HEK293T (cell line): ENCODE measurements around the gene MRPS5.
"Not testable (repeated sequence)": the region's sequence is repeated elsewhere in the genome, so short reads cannot be mapped to it uniquely, and the experiment has no call there.

Experiments
- CTCF ChIA-PET: fragments of 350-600 bp; formaldehyde crosslinking; extraction: SDS; loops from one replicate; lab custom pipeline; 2021; ENCODE audit warnings: antibody characterized with exemption, inconsistent platforms; lab: Yijun Ruan, JAX
- POLR2A ChIA-PET: fragments of 350-600 bp; formaldehyde crosslinking; extraction: SDS; loops from one replicate; lab custom pipeline; 2020; ENCODE audit warnings: antibody characterized with exemption, inconsistent platforms; lab: Yijun Ruan, JAX
- DNase-seq: peaks from one replicate; pipeline ENCODE4 v3.0.0; 2012; ENCODE audit warnings: mixed read lengths; ENCODE audit errors: extremely low spot score
- ARNT ChIP-seq: fragments of 450-650 bp; IDR thresholded peaks from 2 replicates; pipeline ENCODE4 v1.6.1; 2017; ENCODE audit warnings: mild to moderate bottlenecking
- BHLHE40 ChIP-seq: fragments of 450-650 bp; IDR thresholded peaks from 2 replicates; pipeline ENCODE4 v1.6.1; 2016; ENCODE audit warnings: mild to moderate bottlenecking, moderate library complexity, borderline replicate concordance
- CTBP1 ChIP-seq: fragments of 450-650 bp; IDR thresholded peaks from 2 replicates; pipeline ENCODE4 v1.6.1; 2016; ENCODE audit warnings: borderline replicate concordance
- ELF4 ChIP-seq: fragments of 450-650 bp; IDR thresholded peaks from 2 replicates; pipeline ENCODE4 v1.6.1; 2017; ENCODE audit warnings: antibody characterized with exemption
- FOXA1 ChIP-seq: fragments of 450-650 bp; IDR thresholded peaks from 2 replicates; pipeline ENCODE4 v1.6.1; 2016; ENCODE audit warnings: mild to moderate bottlenecking
- FOXK2 ChIP-seq: fragments of 450-650 bp; IDR thresholded peaks from 2 replicates; pipeline ENCODE4 v1.6.1; 2016; ENCODE audit warnings: mild to moderate bottlenecking
- FOXM1 ChIP-seq: fragments of 450-650 bp; IDR thresholded peaks from 2 replicates; pipeline ENCODE4 v1.6.1; 2017; ENCODE audit warnings: mild to moderate bottlenecking, borderline replicate concordance
- HDGF ChIP-seq: fragments of 450-650 bp; IDR thresholded peaks from 2 replicates; pipeline ENCODE4 v1.6.1; 2017; ENCODE audit warnings: antibody characterized with exemption, borderline replicate concordance
- L3MBTL2 ChIP-seq: fragments of 450-650 bp; conservative IDR thresholded peaks from 2 replicates; pipeline ENCODE4 v1.6.1; 2016; ENCODE audit warnings: mild to moderate bottlenecking
- LEF1 ChIP-seq: fragments of 450-650 bp; IDR thresholded peaks from 2 replicates; pipeline ENCODE4 v1.6.1; 2017; ENCODE audit warnings: mild to moderate bottlenecking, borderline replicate concordance
- NFRKB ChIP-seq: fragments of 450-650 bp; IDR thresholded peaks from 2 replicates; pipeline ENCODE4 v1.6.1; 2016; ENCODE audit warnings: mild to moderate bottlenecking, moderate library complexity
- PKNOX1 ChIP-seq: fragments of 450-650 bp; IDR thresholded peaks from 2 replicates; pipeline ENCODE4 v1.6.1; 2016
- SP1 ChIP-seq: fragments of 450-650 bp; IDR thresholded peaks from 2 replicates; pipeline ENCODE4 v1.6.1; 2017
- SUZ12 ChIP-seq: fragments of 450-650 bp; IDR thresholded peaks from 2 replicates; pipeline ENCODE4 v1.6.1; 2016; ENCODE audit warnings: mild to moderate bottlenecking
- TARDBP ChIP-seq: fragments of 450-650 bp; IDR thresholded peaks from 2 replicates; pipeline ENCODE4 v1.6.1; 2016
- ZNF384 ChIP-seq: fragments of 450-650 bp; IDR thresholded peaks from 2 replicates; pipeline ENCODE4 v1.6.1; 2016

The MRPS5 gene

GRCh38 chr2:95038635-95039298 lies 82.8 kb downstream of the MRPS5 start:
- TF ChIP-seq CTBP1, result no peak
- TF ChIP-seq SUZ12, result no peak
- no peak for TF ChIP-seq FOXM1
- TF ChIP-seq FOXK2, result no peak
- no peak for TF ChIP-seq TARDBP
- no peak for TF ChIP-seq ARNT
- no peak for TF ChIP-seq ELF4
- no peak for TF ChIP-seq PKNOX1
- no peak for TF ChIP-seq SP1
- TF ChIP-seq HDGF, result no peak
- TF ChIP-seq LEF1, result no peak
- TF ChIP-seq FOXA1, result no peak
- TF ChIP-seq ZNF384, result no peak
- TF ChIP-seq NFRKB, result no peak
- TF ChIP-seq L3MBTL2, result no peak
- ChIA-PET CTCF (no interaction called here), POLR2A (no interaction called here)
- no peak for DNase-seq

GRCh38 chr2:95037841-95038585 lies 83.6 kb downstream of the MRPS5 start:
- CTCF ChIA-PET, DNase-seq, POLR2A ChIA-PET: not testable (repeated sequence)

GRCh38 chr2:95037384-95037839 lies 84.2 kb downstream of the MRPS5 start:
- CTCF ChIA-PET, result no interaction called here
- TF ChIP-seq FOXA1 (no peak), L3MBTL2 (no peak), CTBP1 (no peak), ZNF384 (no peak), ELF4 (no peak), NFRKB (no peak), SP1 (no peak), LEF1 (no peak), FOXK2 (no peak), SUZ12 (no peak), PKNOX1 (no peak), ARNT (no peak), FOXM1 (no peak), BHLHE40 (no peak), TARDBP (no peak), HDGF (no peak)

GRCh38 chr2:95036596-95037383 lies 84.8 kb downstream of the MRPS5 start:
- POLR2A ChIA-PET, result no interaction called here
- DNase-seq, result no peak
- TF ChIP-seq NFRKB, result no peak
- no peak for TF ChIP-seq HDGF
- no peak for TF ChIP-seq ELF4
- CTCF ChIA-PET, result no interaction called here

More at GRCh38 chr2:95037384-95037839, 84.2 kb downstream of the MRPS5 start:
- POLR2A ChIA-PET, result no interaction called here
- DNase-seq, result no peak
